Stimulated activated CD8-positive, alpha-beta memory T cell treated with anti-CD3 and anti-CD28 coated beads, Interleukin-15, amount 100 ng/mL, for 48 hours (primary cell): Measurements from ENCODE around the gene QRFPR.
A peak's percentile ranks its signal among the peaks of the same experiment; 100 is the strongest.
"Not testable (repeated sequence)": the region's sequence is repeated elsewhere in the genome, so short reads cannot be mapped to it uniquely, and the experiment has no call there.

Experiments
- DNase-seq, 2 donors: peaks; one replicate each; pipeline ENCODE4 v3.0.0-alpha.2; 2020; ENCODE audit warnings: low read depth in 2 of 2

QRFPR gene

DNA sequence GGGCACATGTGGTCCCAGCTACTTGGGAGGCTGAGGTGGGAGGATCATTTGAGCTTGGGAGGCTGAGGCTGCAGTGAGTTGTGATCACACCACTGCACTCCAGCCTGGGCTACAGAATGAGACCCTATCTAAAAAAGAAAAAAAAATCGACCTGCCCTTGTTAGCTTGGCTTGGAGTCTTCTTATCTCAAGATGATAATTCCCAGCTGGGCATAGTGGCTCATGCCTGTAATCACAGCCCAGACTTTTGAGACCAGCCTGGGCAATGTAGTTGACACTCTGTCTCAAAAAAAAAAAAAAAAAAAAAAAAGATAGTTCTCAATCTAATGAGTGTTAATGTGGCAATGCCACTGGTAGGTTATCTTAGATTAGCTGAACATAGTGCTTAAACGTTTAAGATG, 41.0 kb downstream of the QRFPR start:
- DNase-seq: no peak

- no peak for DNase-seq
These were observed 41.5 kb downstream of the QRFPR start for GRCh38 chr4:121339307-121339706.

GRCh38 chr4:121338518-121338917, 42.3 kb downstream of the QRFPR start:
- no peak for DNase-seq

GRCh38 chr4:121336706-121337105, 44.1 kb downstream of the QRFPR start:
- DNase-seq: no peak

GRCh38 chr4:121330180-121330665, 50.6 kb downstream of the QRFPR start:
- no peak for DNase-seq

- DNase-seq: no peak
These were observed 54.2 kb downstream of the QRFPR start for GRCh38 chr4:121326597-121326996.

DNA sequence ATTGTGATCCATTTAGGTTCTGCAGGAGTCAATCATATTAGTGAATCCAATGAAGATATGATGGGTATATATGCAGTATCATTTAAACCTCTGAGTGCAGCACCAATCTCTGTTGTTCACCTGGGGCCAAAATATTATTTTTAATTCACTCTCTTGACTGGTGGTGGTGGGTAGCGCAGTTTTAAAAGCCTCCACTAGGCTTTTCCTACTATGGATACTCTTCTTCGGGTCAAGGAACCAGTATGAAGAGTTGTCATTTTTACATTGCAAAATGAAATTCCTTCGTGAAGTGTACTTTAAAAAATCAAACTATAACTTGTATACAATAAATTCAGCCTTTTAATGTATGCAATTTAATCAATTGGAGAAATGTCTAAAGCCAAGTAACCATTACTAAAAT, 56.5 kb downstream of the QRFPR start:
- no peak for DNase-seq

DNA sequence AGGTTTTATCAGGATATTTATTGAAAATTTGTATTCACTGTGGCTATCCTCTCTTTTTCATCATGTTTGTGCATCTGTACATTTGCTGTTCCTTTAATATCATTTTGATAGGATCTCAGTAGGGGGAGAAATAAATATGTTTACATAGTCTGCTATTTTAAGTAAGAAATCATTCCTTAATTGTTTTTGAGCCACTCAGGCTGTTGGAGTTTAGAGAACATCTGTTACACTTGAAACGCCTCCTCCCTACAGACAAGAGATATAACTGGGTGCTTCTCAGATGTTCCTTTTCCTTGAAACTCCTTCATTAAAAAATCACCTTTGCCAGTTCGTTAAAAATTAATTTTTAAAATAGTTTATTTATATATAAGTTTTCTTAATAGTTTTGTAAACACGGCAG, 59.4 kb downstream of the QRFPR start:
- DNase-seq: no peak

DNA sequence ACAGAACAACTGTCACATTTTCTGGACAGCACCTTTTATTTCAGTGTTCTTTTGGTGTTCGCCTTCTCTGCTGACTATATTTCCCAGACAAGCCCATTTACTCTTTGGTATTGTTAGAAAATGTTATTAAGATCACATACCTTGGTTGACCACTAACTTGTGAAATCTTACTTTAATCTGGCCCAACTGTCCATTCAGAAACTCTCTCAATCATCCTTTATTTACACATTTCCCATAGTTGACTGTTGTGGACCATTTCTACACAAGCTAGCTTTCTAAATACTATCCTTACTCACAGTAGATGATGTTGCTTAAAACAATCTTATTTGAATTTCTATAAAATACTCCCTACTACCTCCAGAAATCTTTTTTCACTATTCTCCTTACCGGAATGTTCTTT, 64.7 kb downstream of the QRFPR start:
- no peak for DNase-seq

DNA sequence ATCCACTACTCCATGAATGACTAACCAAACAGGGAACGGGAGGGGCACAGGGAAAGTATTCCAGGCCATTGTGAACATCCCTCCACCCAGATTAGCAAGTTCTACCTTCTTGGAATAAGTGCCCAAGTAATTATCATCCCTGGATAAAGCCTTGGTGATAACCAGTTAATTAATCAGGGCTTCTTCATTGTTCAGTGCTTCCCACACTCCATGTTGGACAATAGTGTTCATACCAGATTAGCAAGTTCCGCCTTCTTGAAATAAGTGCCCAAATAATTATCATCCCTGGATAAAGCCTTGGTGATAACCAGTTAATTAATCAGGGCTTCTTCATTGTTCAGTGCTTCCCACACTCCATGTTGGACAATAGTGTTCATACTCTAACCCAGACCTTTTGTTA, 67.4 kb downstream of the QRFPR start:
- not testable (repeated sequence) for DNase-seq

DNA sequence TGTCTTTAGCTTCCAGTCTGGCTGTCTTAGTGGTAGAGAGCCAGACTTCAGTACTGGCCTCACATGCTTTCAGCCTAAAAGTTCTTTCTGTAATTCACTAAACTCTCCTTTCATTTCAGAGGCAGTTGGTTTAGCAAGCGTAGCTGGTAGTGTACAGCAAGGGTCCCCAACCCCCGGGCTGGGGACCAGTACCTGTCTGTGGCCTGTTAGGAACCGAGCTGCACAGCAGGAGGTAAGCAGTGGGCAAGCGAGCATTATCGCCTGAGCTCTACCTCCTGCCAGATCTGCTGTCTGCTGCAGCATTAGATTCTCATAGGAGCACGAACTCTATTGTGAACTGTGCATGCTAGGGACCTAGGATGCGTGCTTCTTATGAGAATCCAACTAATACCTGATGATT, 72.0 kb downstream of the QRFPR start:
- no peak for DNase-seq

DNA sequence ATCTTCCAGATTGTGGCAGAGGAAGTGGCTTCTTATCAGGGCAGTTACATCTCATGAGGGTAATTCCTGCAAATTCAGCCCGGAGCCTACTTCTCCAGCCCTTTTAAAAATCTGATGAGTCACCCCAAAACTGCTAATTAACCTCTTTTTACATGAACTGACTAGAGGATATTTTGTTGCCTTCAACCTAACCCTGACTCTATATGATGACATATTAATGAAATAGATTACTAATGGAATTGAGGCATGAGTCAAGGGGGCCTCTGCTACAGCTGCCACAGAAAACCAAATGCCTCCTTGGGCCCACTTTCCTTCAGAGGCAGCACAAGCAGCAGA, 72.5 kb downstream of the QRFPR start:
- no peak for DNase-seq

DNA sequence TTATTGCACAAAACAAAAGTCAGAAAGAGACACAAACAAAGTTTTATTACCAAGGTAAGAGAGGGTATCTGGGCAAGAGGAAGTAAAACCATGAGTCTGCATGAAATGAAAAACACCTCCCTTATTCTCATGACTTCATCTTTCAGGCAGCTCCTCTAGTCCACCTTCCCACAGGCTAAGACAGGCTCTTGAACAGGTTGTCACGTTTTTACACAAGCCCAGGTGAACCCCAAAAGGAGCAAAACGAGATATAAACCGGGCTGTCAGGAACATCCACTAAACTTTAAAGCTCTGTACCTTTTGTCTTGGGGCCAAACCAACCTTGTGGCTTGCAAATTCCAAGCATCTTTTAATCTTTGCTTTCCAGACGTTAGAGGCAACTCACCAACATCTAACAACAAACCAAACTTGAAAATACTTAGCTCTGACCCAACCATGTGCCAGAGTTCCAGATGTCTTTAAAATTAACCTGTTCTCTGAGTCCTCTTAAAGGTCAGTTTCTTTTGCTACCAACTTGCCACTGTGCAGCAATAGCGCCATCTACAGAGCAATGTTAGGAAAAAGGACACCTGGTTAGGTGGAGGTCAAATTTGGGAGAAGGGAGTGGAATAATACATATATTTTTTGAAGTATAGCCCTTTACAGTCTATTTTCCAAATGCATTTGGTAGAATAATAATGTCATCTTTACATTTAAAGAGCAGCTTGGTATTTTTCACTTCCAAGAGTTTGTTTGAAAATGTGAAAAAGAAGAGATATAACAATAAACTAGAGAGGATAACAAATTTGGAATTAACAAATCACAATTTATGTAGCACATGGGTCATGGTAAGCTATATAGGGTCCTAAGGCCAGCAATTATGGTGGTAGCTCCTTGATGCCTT, 73.1 kb downstream of the QRFPR start:
- DNase-seq: peak in 1 of 2 donors; percentile 4

- no peak for DNase-seq
These were observed 73.9 kb downstream of the QRFPR start for GRCh38 chr4:121306931-121307330.

DNA sequence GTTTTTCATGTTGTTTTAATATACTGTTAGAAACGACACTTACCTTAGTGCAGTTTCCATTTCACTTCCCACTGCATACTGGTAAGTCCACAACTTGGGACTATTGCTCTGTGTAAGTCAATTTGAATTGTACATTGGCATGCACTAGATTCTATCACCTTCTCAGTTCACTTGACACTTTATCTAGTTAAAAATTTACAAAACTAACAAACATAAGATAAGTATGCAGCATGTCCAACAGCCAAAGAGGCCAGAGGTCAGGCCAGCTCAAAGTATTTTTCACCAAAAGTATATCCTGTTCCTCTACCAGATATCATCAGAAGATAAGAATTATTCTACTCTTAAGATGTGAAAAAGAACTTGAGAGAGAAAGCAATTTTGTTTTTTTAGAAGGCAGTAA, 75.9 kb downstream of the QRFPR start:
- DNase-seq: no peak

DNA sequence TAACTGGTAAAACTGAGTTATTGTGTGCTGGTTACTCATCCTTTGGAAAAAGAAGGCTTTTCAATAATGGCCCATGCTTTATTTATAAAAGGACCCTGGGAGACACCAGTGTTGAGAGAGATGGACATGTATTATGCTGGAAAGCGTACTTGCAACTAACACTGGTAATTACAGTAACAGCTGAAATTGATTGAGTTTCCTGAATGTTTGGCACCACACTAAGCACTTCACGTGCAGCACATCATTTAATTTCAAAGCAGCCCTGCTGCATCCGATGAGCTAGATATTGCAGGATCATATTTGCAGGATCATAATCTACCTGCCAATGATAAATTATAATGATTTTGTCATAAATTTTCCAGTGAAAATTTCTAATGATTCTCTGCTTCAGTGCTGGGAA, 81.5 kb downstream of the QRFPR start:
- no peak for DNase-seq

GRCh38 chr4:121283319-121283718, 97.5 kb downstream of the QRFPR start:
- DNase-seq: no peak

DNA sequence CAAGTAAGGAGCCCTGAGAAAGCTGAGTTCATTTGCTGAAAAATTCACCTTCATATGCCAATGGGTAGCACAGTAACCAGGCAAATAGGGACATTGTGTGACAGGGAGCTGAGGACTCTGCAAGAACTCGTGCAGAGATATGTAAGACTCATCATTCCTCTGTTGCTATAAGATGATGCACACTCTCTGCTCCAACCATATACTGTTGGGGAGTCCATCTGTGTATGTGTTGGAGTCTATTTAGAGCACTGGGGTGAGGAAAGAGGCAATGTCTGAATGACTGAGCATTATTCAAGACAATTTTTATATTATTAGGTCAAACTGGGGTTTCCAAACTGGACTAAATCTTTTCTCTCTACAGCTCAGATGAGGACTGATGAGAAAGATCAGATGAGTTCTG, 100.4 kb downstream of the QRFPR start:
- no peak for DNase-seq

DNA sequence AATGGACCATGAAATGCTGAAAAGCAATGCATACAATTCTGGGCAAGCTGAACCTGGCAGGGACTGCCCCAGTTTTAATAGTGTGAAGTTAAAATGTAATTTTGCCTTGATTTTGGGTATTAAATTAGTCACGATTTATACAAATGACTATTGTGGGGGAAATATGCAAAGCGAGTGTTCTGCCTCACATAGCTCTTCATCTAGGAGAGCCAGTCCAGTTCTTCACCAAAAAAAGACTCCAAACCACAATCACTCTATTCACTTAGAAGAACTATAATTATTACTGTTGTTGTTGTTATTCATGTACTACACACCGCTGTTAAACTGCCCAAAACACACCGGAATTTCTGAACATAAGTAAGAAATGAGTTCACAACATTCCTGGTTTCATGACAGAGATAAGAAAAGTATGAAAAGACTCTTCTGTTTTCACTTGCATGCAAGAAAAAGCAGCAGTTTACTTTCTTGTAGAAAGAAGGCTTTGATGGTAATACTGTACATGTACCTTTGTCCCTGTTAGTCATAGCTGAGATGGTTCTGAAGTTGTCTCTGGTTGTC, 101.9 kb downstream of the QRFPR start:
- DNase-seq: no peak
